HG02623 (cell line): ENCODE measurements around the gene PARD3.

ENCODE experiments used
- ATAC-seq: cut with Tn5 transposase; IDR thresholded peaks from one replicate; pipeline ENCODE4 v1.9.1; 2021; ENCODE audit warnings: moderate library complexity; ENCODE audit not compliant: unreplicated experiment

Gene PARD3

GRCh38 chr10:34698248-34698831 is 116.8 kb downstream of the PARD3 start:
- no peak for ATAC-seq

- no peak for ATAC-seq
These were observed 117.5 kb downstream of the PARD3 start for GRCh38 chr10:34697351-34698247.

- no peak for ATAC-seq
These were observed 118.7 kb downstream of the PARD3 start for GRCh38 chr10:34696423-34696822.

GRCh38 chr10:34690383-34691049 is 124.6 kb downstream of the PARD3 start:
- ATAC-seq, result no peak

- no peak for ATAC-seq
These were observed 126.0 kb downstream of the PARD3 start for GRCh38 chr10:34689053-34689452.

GRCh38 chr10:34687434-34688210 is 127.5 kb downstream of the PARD3 start:
- no peak for ATAC-seq

GRCh38 chr10:34682580-34682979 is 132.5 kb downstream of the PARD3 start:
- ATAC-seq, result no peak

- no peak for ATAC-seq
These were observed 133.2 kb downstream of the PARD3 start for GRCh38 chr10:34681933-34682332.

- no peak for ATAC-seq
These were observed 135.9 kb downstream of the PARD3 start for GRCh38 chr10:34679177-34679576.

- no peak for ATAC-seq
These were observed 137.5 kb downstream of the PARD3 start for GRCh38 chr10:34677591-34677990.

- ATAC-seq, result no peak
These were observed 138.0 kb downstream of the PARD3 start for GRCh38 chr10:34677132-34677531.

GRCh38 chr10:34674176-34674575 is 140.9 kb downstream of the PARD3 start:
- ATAC-seq, result no peak

GRCh38 chr10:34670081-34670480 is 145.0 kb downstream of the PARD3 start:
- no peak for ATAC-seq

GRCh38 chr10:34669079-34669478 is 146.0 kb downstream of the PARD3 start:
- no peak for ATAC-seq

- ATAC-seq, result no peak
These were observed 147.9 kb downstream of the PARD3 start for GRCh38 chr10:34667177-34667576.

- peak; percentile 64 for ATAC-seq
These were observed 148.9 kb downstream of the PARD3 start for GRCh38 chr10:34666008-34666704.

- no peak for ATAC-seq
These were observed 150.4 kb downstream of the PARD3 start for GRCh38 chr10:34664706-34665105.

- ATAC-seq, result no peak
These were observed 153.5 kb downstream of the PARD3 start for GRCh38 chr10:34661580-34661979.

GRCh38 chr10:34658934-34659333 is 156.2 kb downstream of the PARD3 start:
- no peak for ATAC-seq

- no peak for ATAC-seq
These were observed 158.4 kb downstream of the PARD3 start for GRCh38 chr10:34656661-34657060.
